GM21825 (cell line): Measurements from ENCODE around the gene POLR3GL.
"Not testable (repeated sequence)": the region's sequence is repeated elsewhere in the genome, so short reads cannot be mapped to it uniquely, and the experiment has no call there.

Experiments
- ATAC-seq: cut with Tn5 transposase; IDR thresholded peaks from one replicate; pipeline ENCODE4 v1.9.1; 2021; ENCODE audit warnings: mild to moderate bottlenecking, moderate library complexity; ENCODE audit not compliant: unreplicated experiment

The POLR3GL gene

DNA sequence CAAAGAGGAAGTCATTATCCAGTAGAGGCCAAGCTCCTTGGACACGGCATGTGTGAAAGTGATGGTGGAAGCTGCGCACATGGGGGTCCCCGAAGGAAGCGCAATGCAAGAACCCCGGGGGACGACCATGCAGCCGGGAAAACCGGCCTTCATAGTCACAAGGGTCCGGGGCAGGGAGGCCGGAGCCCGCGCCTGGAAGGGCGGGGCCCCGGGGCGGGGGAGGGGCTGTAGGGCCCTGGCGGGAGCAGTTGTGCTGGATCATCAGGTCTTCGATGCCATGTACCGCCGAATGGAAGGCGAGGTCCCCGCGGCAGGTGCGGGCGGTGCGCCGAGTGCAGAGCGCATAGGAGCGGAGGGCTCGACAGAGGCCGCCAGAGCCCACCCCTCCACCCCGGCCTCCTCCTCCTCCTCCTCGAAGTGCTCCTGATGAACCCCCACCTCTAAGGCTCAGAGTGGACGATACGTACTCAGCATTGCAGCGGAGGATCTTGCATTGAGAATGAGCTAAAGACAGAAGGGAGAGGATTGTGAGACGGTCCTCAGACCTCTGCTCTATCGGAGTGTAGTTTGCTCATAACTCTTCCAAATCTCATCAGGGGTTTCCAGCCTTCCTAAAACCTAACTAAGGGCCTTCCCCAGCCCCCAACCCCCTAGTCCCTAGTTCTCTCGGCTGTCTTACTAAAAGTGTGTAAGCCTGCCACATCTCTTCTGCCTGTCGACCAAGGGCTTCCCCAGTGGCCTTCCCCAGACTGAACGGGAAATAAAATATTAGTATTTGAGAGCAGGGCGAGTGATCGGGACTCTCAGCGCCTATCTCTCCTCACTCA is 55.0 kb downstream of the POLR3GL start:
- no peak for ATAC-seq

DNA sequence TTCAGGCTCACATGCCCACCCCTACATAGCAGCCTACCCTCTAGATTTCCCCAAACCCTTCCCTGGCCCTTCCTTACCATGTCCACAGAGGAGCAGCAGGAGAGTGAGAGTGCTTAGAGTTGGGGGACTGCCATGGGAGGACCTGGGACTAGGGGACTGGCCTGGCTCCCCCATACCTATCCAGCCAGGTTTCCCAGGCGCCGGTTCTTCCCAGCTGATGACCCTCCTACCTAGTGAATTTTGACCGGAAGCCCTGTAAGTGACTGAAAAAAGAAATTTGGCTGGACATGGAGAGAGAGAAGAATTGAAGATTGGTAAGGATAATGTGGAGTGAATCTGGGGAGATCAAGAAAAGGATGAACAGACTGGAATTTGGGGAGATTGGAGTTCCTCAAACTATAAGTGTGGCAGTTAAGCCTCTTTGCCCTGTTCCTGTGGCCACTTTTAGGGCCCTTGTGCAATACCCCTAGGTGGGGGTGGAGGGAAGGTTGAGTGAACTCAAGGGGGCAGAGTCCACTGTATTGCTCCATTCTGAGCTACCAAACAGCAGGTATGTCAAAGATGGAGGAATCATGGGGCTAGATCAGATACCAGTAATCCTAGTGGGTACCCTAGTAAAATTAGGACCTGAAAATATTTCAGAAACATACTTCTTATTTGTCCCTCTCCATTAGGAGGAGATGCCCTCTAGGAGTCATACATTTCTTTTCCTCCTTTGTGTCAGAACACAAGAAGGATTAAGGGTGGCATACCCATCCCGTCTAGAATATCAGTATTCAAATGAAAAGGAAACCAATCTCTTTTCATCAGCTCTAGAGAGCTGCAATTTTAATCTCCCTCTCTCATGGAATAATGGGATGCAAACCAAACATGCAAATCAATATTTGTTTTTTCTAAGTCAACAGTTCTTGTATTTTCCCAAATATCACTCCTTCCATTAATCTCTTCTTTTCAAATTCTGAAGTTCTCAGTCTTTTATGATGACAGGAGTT is 55.9 kb downstream of the POLR3GL start:
- no peak for ATAC-seq

DNA sequence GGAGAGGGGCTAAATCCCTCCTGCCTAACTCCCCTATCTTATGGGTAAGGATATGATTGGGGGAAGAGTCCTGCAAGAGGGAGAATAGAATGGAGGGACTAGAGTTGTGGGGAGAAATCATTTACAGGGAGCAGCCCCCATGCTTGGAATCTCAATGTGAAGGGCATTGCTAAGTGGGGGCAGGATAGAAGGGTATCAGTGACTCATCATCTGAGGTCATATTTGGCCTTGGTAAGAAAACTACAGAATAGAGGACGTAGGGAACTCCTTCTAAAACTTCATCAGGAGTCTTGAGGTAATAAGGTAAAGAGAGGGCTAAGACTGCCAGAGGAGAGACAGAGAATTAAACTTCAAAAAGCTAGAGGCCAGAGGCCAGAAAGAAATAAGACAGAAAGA is 56.6 kb downstream of the POLR3GL start:
- no peak for ATAC-seq

DNA sequence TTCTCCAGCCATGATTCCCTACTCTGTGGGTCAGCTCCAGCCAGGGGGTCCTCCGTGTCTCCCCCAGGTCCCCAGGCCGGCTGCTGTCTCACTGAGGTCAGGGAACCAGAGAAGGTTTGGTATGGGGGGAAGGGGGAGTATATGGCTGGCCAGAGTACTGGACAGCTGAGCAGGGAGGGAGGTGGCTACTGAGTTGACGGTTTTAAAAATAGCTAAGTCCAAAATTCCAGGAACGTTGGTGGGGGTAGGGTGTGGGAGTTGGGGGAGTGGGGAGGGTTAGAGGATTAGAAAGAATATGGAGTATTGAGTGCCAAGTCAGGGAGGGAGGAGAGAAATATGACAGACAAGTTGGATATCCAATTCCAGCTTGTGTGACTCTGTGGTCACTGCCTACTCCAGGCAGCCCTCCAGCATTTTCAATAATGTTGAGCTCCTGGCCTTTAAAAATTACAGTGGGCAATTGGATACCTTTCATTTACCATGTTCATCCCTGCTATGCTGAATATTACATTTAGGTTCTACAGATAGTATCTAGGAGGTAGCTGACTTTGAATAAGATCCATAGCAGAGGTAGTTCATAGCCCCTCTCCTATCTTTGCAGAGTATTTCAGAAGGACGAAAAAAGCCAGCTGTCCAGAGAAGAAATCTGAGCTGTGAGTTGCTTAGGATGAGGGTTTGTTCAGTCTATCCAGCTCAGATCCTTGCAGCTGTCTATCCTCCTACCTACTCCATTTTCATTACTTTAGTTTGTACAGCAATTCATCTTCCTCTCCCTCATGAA is 57.3 kb downstream of the POLR3GL start, which contains the start of gene HJV:
HJV (minus strand) TSS at position 114 of the 781 bp plus-strand sequence. CDS start 1,504 bp downstream, outside the sequence.
- no peak for ATAC-seq

DNA sequence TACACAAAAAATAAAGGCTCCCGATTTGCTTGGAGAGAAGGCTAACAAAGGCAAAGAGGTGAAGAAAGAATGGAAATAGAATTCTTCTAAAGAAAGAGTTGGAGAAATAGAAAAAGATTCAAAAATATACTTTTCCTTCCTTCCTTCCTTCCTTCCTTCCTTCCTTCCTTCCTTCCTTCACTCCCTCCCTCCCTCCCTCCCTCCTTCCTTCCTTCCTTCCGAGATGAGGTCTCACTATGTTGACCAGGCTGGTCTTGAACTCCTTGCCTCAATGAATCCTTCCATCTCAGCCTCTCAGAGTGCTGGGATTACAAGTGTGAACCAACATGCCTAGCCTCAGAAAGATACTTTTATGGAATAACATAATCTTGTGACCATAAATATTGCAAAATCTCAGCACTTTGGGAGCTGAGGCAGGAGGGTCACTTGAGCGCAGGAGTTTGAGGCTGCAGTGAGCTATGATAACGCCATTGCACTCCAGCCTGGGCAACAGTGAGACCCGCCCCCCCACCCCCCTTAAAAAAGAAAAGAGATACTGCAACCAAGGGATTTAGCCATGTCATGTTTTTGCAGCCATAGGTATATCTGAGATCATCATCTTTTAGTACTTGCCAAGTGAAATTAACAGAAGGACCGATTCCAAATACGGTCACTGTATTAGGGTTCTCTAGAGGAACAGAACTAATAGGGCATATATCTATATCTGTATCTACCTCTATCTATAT is 58.1 kb downstream of the POLR3GL start:
- ATAC-seq: no peak

DNA sequence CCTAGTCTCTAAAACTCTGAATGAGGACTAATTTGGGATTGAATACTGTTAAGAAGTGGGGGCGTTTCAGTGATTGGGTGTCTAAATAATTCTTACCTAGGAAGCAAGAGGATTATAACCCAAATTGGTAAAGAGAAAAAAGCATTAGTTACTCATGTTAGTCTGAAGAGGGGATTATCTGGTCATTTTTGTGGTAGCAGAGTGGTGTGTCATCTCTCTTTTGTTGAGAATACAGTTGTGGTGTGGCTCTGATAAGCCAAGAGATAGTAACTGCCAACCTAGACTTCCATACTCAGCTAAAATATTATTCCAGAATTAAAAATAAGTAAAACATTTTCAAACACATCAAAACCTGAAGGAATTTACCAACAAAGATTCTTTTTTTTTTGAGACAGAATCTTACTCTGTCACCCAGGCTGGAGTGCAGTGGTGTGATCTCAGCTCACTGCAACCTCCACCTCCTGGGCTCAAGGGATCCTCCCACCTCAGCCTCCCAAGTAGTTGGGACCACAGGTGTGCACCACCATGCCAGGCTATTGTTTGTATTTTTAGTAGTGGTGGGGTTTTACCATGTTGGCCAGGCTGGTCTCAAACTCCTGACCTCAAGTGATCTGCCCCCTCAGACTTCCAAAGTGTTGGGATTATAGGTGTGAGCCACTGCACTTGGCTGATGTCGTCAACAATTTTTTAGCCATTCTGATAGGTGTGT is 61.5 kb downstream of the POLR3GL start:
- ATAC-seq: not testable (repeated sequence)

DNA sequence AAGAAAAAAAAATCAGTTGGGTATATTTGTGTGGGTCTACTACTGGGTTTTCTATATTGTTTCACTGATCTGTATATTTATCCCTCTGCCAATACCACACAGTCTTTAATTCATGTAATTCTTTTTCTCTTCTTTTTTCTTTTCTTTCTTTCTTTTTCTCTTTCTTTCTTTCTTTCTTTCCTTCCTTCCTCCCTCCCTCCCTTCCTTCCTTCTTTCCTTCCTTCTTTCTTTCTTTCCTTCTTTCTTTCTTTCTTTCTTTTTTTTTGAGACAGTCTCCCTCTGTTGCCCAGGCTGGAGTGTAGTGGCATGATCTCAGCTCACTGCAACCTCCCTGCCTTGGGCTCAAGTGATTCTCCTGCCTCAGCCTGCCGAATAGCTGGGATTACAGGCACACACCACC is 62.2 kb downstream of the POLR3GL start:
- not testable (repeated sequence) for ATAC-seq
